ENCODE measurements around the gene TIE1.

- TF ChIP-seq CTCF (conservative IDR thresholded peaks at IDR 0.05 in 1 of 2, IDR thresholded peaks at IDR 0.05 in 1 of 2; ENCODE audit: low read depth in 1 of 2, low read length in 2 of 2) (no peak), EZH2 (IDR thresholded peaks at IDR 0.05; ENCODE audit: low read length, missing control alignments) (no peak)
Observed at GRCh38 chr1:43266881-43267280, 33.9 kb upstream of the TIE1 start.
